ENCODE measurements around the gene FBXO34.
A peak's percentile ranks its signal among the peaks of the same experiment; 100 is the strongest.

The FBXO34 gene, protein sequence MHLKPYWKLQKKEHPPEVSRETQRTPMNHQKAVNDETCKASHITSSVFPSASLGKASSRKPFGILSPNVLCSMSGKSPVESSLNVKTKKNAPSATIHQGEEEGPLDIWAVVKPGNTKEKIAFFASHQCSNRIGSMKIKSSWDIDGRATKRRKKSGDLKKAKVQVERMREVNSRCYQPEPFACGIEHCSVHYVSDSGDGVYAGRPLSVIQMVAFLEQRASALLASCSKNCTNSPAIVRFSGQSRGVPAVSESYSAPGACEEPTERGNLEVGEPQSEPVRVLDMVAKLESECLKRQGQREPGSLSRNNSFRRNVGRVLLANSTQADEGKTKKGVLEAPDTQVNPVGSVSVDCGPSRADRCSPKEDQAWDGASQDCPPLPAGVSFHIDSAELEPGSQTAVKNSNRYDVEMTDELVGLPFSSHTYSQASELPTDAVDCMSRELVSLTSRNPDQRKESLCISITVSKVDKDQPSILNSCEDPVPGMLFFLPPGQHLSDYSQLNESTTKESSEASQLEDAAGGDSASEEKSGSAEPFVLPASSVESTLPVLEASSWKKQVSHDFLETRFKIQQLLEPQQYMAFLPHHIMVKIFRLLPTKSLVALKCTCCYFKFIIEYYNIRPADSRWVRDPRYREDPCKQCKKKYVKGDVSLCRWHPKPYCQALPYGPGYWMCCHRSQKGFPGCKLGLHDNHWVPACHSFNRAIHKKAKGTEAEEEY

DNA sequence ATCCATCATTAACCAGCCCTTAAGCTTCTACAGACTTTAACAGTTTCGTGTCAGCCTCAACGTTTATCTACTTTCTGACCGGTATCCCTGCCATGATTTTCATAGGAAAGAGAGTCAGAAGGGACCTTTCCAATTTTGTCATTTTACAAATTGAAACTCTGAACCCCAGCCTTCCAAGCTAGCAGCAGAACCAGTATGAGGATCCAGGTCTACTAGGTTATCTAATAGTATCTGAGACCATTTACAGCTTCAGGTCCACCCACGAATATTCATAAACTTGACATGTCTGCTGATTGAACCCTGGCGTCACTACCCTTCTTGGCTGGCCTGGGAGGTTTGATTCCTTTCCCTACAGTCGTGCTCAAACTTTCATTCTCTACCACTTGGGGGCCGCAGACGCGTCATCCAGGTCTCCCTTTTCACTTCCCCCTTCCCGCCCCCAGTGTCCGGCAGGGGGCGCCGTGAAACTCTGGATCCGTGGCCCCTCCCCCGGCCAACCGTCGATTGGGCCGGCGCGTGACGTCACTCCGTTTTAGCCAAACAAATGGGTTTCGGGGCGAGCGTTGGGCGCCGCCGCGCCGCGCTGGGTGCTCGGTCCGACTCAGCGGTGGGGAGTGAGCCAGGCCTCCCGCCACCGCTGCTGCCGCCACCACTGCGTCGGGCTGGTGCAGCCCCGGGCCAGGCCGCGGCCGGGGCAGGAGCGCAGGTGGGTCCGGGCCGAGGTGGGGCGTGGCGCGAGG is at the start of gene FBXO34:
FBXO34 (plus strand) TSS at position 590 of the 740 bp plus-strand sequence. CDS start 78,970 bp downstream, outside the sequence.
- DNase-seq, result peak; percentile 97 to 99

- no peak for DNase-seq
These were observed 49.3 kb upstream of the FBXO34 start for GRCh38 chr14:55221968-55222367.

DNA sequence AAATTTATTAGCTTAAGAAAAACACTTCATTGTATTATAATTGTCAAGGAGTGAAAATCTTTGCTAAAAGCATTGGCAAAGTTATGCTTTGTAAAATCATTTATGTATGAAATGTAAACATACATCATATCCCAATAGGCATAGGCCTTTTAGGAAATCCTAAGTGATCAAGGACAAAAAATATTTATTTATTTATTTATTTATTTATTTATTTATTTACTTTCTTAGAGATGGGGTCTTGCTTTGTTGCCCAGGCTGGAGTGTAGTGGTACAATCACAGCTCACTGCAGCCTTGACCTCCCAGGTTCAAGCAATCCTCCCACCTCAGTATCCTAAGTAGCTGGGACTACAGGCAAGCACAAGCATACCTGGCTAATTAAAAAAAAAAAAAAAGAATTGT is 47.9 kb upstream of the FBXO34 start:
- no peak for DNase-seq

DNA sequence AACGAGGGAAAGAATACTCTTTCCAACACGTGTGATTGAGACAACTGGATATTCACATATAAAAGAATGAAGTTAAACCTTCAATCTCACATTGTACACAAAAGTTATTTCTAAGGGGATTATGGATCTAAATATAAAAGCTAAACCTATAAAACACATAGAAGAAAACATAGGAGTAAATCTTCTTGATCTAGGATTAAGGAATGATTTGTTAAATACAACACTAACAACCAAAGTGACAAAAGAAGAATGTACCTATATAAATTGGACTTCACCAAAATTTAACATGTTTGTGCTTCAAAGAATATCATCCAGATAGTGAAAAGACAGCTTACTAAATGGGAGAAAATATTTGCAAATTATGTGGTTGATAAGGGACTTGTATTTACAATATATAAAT is 43.0 kb upstream of the FBXO34 start:
- DNase-seq, result no peak

GRCh38 chr14:55233591-55233990 is 37.6 kb upstream of the FBXO34 start:
- no peak for DNase-seq

GRCh38 chr14:55238019-55238680 is 33.1 kb upstream of the FBXO34 start:
- DNase-seq, result peak in 1 of 2 donors; percentile 7

GRCh38 chr14:55239320-55239719 is 31.9 kb upstream of the FBXO34 start:
- DNase-seq, result no peak

GRCh38 chr14:55240526-55241178 is 30.6 kb upstream of the FBXO34 start:
- no peak for DNase-seq

GRCh38 chr14:55241673-55242072 is 29.5 kb upstream of the FBXO34 start:
- DNase-seq, result no peak

GRCh38 chr14:55243386-55243785 is 27.8 kb upstream of the FBXO34 start:
- no peak for DNase-seq

DNA sequence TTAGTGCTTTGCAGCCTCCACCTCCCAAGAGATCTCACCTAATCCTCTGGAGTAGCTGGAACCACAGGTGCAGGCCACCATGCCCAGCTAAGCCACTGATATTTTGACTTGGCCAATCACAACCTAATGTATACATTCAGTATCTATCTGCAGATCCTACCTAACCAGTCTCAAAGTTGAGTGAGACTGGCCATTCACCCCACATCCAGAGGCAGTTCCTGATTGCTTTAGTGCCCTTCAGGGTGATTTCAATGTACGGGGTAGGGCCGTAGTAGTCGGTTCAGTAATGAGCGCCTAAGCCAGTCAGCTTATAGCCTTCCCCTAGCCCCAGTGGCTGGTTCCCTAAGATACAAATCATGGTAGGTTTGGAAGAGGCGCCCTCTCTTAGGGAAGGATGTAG is 27.4 kb upstream of the FBXO34 start:
- DNase-seq, result no peak

DNA sequence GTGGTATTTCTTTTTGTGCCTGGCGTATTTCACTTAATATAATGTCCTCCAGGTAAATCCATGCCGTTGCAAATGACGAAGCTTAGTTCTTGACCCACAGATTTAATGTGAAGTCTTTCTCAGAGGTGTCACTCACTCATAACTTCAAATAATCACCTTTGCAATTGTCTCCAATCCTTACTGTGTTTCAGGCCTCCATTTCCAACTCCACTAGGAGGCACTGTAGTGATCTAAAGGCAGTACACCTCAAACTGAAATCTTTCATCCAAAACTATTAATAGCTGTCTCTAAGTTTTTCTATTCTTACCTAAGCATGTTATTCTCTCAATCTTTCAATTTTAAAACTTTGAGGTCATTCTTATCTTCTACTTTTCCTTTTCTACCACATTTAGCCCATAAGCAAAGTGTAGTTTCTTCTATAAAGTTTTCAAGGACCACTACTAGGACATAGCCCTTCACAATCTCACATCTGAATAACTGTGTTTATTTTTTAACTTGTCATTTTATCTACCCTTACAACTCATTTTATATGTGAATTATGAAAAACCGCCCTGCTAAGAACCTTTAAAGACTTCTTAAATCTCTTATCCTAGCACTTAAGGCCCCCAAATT is 25.5 kb upstream of the FBXO34 start:
- DNase-seq, result peak; percentile 13 to 64

GRCh38 chr14:55248411-55248810 is 22.8 kb upstream of the FBXO34 start:
- no peak for DNase-seq

DNA sequence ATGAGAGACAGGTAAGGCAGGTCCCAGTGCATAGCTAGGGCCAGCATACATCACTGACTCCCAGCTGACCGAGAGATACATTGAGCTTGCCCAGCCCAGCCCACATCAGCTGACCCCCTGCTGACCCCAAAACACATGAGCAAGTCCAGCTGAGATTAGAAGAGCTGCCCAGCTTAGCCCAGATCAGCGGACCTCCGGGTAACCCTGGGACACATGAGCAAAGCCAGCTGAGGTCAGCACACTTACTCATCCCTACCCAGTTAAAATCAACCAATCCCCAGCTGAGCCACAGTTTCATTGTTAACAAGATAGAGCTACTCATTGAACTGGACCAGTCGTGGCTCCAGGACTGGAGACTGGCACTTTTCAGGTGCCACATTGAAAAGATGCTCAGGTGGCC is 21.8 kb upstream of the FBXO34 start:
- DNase-seq, result no peak

GRCh38 chr14:55253276-55253675 is 17.9 kb upstream of the FBXO34 start:
- no peak for DNase-seq

DNA sequence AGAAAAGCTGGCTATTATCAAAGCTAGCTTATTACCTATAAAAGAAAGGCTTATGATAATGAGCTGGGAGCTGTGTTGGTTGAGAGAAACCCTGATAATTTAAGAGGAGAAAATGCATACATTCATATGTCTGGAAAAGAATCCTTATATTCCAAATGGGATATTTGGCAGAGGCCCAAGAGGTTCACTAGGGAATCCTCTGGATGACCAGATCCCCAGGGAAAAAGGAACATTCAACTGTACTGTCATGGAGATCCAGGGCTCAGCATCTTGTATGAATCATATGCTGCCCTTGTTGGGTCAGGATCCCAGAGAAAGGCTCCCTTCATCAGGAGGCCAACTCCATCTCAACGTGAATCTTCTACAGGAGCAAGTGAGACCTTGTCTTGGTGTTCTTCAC is 16.6 kb upstream of the FBXO34 start:
- DNase-seq, result no peak

GRCh38 chr14:55255979-55256378 is 15.2 kb upstream of the FBXO34 start:
- no peak for DNase-seq

DNA sequence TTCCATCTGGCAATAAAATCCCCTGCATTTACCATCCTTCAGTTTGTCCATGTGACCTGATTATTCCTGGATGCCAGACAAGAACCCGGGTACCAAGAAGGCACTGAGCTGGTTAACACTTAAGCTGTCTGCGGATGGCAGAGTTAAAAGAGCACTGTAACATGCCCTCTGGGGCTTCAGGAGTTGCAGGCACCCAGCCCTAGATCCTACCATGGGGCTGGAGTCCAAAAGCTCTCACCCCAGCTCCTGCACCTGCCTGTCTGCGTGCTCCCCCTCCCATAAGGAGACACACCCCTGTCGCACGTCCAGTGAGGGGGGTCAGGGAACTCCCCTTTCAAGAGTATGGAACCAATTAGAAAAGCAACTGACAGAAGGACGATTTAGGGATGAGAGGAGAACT is 14.6 kb upstream of the FBXO34 start:
- no peak for DNase-seq

DNA sequence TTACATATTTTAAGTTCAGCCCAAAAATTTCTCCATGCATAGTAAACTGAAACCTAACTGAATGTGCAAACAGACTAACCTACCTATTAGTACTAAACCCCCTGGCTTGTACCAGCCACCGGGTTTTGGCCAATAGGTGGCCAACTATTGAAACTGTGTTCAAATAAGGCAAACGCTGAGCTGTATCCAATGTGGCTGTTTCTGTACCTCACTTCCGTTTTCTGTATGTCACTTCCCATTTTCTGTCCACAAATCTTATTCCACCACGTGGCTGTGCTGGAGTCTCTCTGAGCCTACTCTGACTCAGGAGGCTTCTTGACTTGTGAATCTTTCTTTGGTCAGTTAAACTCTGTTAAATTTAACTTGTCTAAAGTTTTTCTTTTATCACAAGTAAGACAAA is 6.0 kb upstream of the FBXO34 start:
- peak in 1 of 2 donors; percentile 49 for DNase-seq

DNA sequence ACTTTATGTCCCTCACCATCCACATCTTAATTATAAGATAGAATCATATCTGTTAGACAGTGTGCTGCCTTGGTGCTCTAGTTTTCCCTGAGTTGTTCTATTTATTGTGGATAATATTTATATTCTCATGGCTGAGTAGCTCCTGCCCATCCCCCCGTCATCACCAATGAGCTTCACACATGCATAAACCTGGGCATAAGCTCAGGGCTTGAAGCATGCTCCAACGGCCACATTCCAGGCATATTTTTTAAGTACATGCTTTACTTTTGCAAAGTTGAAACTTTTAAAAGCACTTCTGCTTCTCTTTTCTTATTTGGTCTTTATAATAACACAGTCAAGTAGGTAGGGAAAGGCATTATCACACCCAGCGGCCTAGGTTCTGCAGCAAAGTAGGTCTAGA is 3.4 kb upstream of the FBXO34 start:
- no peak for DNase-seq

DNA sequence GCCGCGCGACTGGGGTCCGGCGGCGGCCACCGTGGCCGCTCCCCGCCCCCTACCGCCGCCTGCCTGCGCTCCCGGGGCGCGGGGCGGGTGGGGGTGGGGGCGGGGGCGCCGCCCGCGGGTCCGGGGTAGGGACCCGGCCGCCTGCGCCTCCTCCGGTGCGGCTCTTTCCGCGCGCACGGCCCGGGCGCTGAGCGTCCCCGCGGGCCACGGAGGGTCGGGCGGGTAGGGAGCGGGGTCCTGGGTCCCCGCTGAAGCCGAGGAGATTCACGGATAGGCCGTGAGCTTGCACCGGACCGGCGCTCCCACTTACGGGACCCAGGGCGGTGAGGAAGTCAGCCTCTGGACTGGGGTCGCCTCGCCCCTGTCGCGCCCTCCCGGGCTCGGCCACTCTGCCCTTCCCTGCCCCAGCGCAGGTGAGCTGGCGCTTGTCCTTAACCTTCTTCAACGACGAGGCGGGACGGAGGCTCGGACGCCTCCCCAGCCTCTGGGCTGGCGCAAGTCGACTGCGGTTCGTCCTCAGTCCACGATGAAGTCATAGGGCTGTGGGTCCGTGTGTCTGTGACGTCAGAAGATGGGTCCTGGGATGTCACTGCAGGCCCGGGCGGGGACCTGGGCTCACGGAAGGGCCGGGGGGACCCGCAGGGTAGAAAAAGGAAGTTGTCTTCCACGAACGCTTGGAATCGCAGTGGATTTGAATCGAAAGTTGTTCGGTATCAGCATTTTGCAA is 514 bp downstream of the FBXO34 start:
- peak; percentile 77 to 89 for DNase-seq
